Peyer's patch (tissue), 4 donors: ENCODE results near the gene SP5. TPM values are rescaled to one million over a fixed set of nuclear protein-coding genes. Genes with fewer than 3 reads are reported as not detected.
"Not testable (repeated sequence)": the region's sequence is repeated elsewhere in the genome, so short reads cannot be mapped to it uniquely, and the experiment has no call there.

ENCODE experiments used
- DNase-seq, 3 donors: peaks; one replicate each; pipeline ENCODE4 v3.0.0-alpha.2; 2017 to 2019
- H3K27ac ChIP-seq, 4 donors: fragments of 200-600 bp; sonication (generic); one replicate each; pipeline ENCODE4 v1.5.1; 2016 to 2019
- H3K27me3 ChIP-seq, 2 donors: fragments of 200-600 bp; sonication (generic); one replicate each; pipeline ENCODE4 v1.5.1; 2019
- H3K36me3 ChIP-seq, 3 donors: fragments of 200-600 bp; sonication (generic); one replicate each; pipeline ENCODE4 v1.5.1; 2016 to 2019
- H3K4me1 ChIP-seq, 4 donors: fragments of 200-600 bp; sonication (generic); one replicate each; pipeline ENCODE4 v1.5.1; 2016 to 2019
- H3K4me3 ChIP-seq, 4 donors: fragments of 200-600 bp; sonication (generic); 1 replicate in 3 of 4; 2 replicates in 1 of 4; pipeline ENCODE4 v1.5.1; 2016 to 2019; ENCODE audit warnings: mild to moderate bottlenecking in 1 of 4
- H3K9me3 ChIP-seq, 4 donors: fragments of 200-600 bp; sonication (generic); one replicate each; pipeline ENCODE4 v1.5.1; 2016 to 2019; ENCODE audit warnings: mild to moderate bottlenecking in 1 of 4
- POLR2A ChIP-seq, 2 donors: fragments of 450-650 bp; IDR thresholded peaks; one replicate each; pipeline ENCODE4 v1.5.1; 2017; ENCODE audit warnings: antibody characterized with exemption in 2 of 2, mild to moderate bottlenecking in 2 of 2, moderate library complexity in 2 of 2
- total RNA-seq, 4 donors: library from RNA; depleted of rRNA; stranded (reverse); fragments of >200 nt; gene quantifications; one replicate each; pipeline ENCODE4 v1.1.0, GENCODE V29; 2016
- TF ChIP-seq, protein P1 (sequence below), 6 experiments: fragments of 450-650 bp in 4 of 6; fragments of 200-600 bp in 2 of 6; sonication (generic) in 1 of 6; IDR thresholded peaks; one replicate each; pipeline ENCODE4 v1.5.1; 2017 to 2019; ENCODE audit warnings: antibody characterized with exemption in 6 of 6, mild to moderate bottlenecking in 3 of 6, moderate library complexity in 1 of 6

SP5 gene
- total RNA-seq, 4 donors from 2014 or later = 0.40 to 2.8 (median 0.88) TPM; not detected in 1

DNA sequence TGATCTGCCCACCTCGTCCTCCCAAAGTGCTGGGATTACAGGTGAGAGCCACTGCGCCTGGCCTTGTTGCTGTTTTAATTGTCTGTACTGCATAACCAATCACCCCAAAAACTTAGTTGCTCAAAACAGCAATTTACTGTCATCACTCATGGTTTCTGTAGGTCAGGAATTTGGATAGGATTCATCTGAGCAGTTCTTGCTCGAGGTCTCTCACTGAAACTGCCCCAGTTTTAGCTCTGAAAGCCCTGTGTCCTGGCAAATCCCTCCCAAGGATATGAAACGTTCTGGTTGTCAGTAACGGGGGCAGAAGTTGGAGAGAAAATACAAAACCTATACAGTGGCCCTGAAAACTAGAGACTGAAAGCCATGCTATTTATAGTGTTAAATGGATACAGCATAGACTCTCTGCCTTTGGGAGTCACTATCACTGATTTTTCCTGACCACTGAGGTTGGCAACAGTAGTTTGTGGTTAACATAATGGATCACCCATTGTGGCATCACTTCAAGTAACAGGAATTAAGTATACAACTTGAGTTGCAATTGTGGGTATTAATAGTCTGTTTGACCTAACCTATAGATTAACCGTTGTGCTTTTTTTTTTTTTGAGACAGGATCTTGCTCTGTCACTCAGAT is 27.9 kb downstream of the SP5 start:
- DNase-seq = no peak
- H3K27me3 ChIP-seq = no peaks in the 10 kb centered on the region
- H3K4me3 ChIP-seq = no peak overlapping the region
- H3K4me1 ChIP-seq = no peaks in the 10 kb centered on the region
- no peak for TF ChIP-seq POLR2A (IDR thresholded peaks at IDR 0.05)
- TF ChIP-seq, protein P1, sequence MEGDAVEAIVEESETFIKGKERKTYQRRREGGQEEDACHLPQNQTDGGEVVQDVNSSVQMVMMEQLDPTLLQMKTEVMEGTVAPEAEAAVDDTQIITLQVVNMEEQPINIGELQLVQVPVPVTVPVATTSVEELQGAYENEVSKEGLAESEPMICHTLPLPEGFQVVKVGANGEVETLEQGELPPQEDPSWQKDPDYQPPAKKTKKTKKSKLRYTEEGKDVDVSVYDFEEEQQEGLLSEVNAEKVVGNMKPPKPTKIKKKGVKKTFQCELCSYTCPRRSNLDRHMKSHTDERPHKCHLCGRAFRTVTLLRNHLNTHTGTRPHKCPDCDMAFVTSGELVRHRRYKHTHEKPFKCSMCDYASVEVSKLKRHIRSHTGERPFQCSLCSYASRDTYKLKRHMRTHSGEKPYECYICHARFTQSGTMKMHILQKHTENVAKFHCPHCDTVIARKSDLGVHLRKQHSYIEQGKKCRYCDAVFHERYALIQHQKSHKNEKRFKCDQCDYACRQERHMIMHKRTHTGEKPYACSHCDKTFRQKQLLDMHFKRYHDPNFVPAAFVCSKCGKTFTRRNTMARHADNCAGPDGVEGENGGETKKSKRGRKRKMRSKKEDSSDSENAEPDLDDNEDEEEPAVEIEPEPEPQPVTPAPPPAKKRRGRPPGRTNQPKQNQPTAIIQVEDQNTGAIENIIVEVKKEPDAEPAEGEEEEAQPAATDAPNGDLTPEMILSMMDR (IDR thresholded peaks at IDR 0.05) = no peak
- no peaks in the 10 kb centered on the region for H3K9me3 ChIP-seq
- H3K36me3 ChIP-seq = no peaks in the 10 kb centered on the region
- no peak overlapping the region for H3K27ac ChIP-seq

DNA sequence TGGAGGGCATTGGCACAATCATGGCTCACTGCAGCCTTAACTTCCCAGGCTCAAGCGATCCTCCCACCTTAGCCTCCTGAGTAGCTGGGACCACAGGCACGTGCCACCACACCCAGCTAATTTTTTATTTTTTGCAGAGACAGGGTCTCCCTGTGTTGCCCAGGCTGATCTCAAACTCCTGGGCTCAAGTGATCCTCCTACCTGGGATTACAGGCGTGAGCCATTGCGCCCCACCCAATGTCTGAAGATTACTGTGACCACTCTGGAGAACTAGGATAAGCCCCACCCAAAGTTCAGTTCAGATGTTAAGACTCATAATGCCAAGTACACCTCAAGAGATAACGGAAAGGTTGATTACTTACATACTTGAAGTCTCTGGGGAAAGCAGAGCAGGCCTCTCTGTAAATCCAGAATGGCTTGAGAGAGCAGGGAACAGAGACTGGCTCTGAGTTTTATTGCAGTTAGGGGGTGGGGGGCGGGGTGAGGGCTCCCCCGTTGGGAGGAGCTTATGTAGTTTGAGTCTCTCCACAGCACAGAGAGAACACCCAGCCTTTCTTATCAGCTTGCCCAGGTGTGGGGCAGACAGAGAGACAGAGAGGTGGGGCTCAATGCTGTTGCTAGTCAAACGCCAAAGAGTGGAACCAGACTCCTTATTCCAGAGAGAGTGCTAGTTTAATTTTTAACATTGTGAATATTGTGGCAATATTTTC is 28.5 kb downstream of the SP5 start:
- no peak for TF ChIP-seq POLR2A (IDR thresholded peaks at IDR 0.05)
- TF ChIP-seq, protein P1 (IDR thresholded peaks at IDR 0.05) = no peak
- Histone ChIP-seq H3K9me3 (no peaks in the 10 kb centered on the region), H3K27ac (no peak overlapping the region), H3K27me3 (no peaks in the 10 kb centered on the region), H3K36me3 (no peaks in the 10 kb centered on the region), H3K4me3 (no peak overlapping the region), H3K4me1 (no peaks in the 10 kb centered on the region)
- no peak for DNase-seq

DNA sequence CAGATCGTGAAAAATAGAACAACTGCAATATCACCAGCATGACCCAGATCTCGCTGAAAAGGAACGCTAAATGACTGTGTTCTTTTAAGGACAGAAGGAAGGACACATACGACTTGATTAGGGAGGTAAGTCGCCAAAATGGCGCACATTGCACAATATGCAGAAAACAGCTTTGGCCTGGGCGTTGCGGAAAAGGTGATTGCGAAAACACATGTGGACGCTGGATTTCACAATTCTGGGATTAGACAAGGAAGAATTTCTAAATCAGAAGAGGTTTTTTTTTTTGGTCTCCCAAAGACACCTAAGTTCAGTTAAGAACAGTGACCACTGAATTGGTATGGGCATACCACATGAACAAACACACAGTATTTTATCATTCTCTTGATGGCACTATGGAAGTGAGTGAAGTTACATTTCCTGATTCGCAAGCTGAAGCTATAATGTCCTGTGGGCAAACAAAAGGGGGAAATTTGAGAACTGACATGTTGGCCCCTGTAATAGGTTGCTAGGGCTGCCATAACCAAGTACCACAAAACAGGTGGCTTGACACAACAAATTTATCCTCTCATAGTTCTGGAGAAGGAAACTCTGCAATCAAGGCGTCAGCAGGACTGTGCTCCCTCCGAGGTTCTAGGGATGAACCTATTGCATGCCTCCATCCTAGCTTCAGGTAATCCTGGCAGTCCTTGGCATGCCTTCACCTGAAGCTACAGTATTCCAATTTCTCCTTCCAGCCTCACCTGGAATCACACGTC is 29.3 kb downstream of the SP5 start:
- DNase-seq = no peak
- TF ChIP-seq, protein P1 (IDR thresholded peaks at IDR 0.05) = no peak
- H3K4me3 ChIP-seq = no peak overlapping the region
- H3K27ac ChIP-seq = no peak overlapping the region
- no peaks in the 10 kb centered on the region for H3K36me3 ChIP-seq
- H3K4me1 ChIP-seq = no peaks in the 10 kb centered on the region
- H3K27me3 ChIP-seq = no peaks in the 10 kb centered on the region
- no peaks in the 10 kb centered on the region for H3K9me3 ChIP-seq

DNA sequence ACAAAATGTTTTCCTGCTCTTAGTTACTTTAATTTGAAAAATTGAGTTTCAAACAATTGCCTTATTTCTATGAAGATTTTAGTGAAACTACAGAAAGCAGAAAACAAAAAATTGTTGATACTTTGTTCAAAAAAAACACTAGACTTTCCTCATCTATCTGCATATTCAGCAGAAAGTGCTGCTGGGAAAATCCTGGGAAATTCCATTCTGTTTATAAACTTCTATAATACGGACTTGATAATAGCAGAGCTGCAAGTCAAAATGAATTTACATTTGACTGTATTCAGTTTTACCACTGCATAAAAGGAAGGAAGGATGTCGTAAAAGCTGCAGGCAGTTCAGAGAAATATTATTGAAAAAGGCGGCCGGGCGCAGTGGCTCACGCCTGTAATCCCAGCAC is 30.2 kb downstream of the SP5 start:
- no peak for DNase-seq
- H3K27ac ChIP-seq = no peak overlapping the region
- no peaks in the 10 kb centered on the region for H3K36me3 ChIP-seq
- no peaks in the 10 kb centered on the region for H3K27me3 ChIP-seq
- H3K4me3 ChIP-seq = no peak overlapping the region
- no peaks in the 10 kb centered on the region for H3K4me1 ChIP-seq
- H3K9me3 ChIP-seq = no peaks in the 10 kb centered on the region
- TF ChIP-seq POLR2A (IDR thresholded peaks at IDR 0.05) = no peak
- TF ChIP-seq, protein P1 (IDR thresholded peaks at IDR 0.05) = no peak

DNA sequence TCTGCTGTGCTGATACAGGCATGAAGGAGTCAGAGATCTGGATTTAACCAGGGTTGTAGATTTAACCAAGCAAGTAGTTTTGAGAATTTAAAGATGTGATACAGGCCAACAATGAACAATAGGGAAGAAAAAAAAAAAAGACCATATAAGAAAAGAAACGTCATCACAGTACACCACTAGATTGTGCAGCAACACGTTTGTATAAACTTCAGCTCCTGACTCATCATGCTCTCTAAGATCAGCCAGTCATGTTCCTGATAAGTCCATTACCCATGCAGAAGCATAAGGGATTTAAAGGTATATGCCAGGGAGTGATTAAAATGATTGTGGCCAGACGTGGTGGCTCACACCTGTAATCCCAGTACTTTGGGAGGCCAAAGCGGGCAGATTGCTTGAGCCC is 32.8 kb downstream of the SP5 start:
- Histone ChIP-seq H3K4me3 (no peak overlapping the region), H3K27ac (no peak overlapping the region), H3K9me3 (no peaks in the 10 kb centered on the region), H3K36me3 (no peaks in the 10 kb centered on the region), H3K27me3 (no peaks in the 10 kb centered on the region), H3K4me1 (no peaks in the 10 kb centered on the region)
- no peak for DNase-seq
- TF ChIP-seq, protein P1 (IDR thresholded peaks at IDR 0.05) = no peak
- TF ChIP-seq POLR2A (IDR thresholded peaks at IDR 0.05) = no peak

DNA sequence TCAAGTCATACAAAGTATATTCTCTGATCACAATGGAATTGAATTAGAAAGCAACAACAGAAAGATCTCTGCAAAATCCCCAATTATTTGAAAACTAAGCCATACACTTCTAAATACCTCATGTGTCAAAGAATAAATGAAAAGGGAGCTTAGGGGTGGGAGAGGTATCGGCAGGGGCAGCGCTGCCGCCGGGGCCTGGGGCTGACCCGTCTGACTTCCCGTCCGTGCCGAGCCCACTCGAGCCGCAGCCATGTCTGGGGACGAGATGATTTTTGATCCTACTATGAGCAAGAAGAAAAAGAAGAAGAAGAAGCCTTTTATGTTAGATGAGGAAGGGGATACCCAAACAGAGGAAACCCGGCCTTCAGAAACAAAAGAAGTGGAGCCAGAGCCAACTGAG is 36.4 kb downstream of the SP5 start:
- not testable (repeated sequence) for H3K4me1 ChIP-seq, H3K4me3 ChIP-seq

More for the DNA sequence above, 36.4 kb downstream of the SP5 start:
- H3K9me3 ChIP-seq, H3K27ac ChIP-seq, H3K27me3 ChIP-seq, H3K36me3 ChIP-seq, DNase-seq: not testable (repeated sequence)
